ENCODE results near the gene FBXW8.
"Not testable (repeated sequence)": the region's sequence is repeated elsewhere in the genome, so short reads cannot be mapped to it uniquely, and the experiment has no call there.

FBXW8 gene

DNA sequence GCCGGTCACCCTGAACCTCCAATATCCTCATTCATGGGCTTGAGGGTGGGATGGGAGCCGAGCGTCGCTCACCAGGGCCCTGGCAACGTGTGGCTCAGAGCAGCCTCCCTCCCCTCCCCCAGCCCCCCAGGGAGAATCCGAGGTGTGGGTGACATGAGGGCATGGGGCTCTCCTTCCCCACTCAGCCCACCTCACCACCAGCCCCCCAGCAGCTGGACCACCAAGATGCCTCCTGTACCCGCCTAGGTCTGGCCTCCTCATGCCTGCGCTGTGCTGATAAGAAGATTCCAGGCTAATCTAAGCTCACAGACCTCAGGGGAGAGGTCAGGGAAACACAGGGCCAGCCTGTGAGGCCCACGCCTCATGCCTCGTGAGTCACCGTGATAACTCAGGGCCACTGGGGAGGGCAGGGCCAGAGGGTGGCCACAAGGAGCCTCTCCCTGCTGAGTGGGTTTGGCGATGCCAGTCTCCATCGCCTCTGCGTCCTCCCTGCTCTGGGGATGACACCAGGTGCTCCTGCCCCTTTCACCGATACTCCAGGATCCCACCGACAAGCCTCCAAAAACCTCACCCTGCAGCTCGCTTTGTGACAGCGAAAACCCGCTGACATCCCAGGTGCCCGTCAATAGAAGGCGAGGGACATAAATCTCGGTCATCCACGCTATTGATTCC is 131.6 kb downstream of the FBXW8 start:
- DNase-seq, result no peak

DNA sequence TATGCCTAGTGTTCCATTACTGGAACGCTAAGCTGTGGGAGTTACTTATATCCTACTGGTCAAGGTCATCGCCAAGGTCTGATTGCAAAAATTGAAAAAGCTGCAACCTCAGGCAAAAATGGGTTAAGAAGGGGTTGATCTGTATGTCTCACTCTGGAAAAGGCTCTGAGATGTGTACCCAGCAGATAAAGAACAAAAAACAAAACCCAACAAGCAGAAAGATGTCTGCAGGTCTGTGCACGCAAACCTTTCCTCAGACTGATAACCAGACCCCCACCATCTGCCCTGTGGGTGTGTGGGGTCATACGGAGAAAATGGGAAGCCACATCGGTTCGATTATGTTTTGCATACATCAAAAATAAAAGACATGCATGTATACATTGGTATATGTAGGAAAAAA is 132.1 kb downstream of the FBXW8 start:
- no peak for DNase-seq

DNA sequence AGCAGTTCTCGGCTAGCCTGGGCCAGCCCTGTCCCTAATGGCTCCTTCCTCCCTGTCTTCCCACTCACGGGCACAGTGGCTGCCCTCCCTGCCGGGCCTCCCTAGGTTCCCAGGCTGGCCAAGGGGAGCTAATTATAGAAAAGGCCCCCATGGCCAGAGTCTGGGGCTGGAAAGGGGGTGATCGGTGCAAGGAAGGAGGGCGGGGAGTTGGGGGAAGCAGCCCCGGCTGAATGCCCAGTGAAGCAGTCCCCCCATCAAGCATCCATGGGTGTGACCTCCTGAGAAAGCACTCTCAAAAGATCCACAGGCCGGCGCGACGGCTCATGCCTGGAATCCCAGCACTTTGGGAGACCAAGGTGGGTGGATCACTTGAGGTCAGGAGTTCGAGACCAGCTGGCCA is 133.6 kb downstream of the FBXW8 start:
- DNase-seq, result no peak

DNA sequence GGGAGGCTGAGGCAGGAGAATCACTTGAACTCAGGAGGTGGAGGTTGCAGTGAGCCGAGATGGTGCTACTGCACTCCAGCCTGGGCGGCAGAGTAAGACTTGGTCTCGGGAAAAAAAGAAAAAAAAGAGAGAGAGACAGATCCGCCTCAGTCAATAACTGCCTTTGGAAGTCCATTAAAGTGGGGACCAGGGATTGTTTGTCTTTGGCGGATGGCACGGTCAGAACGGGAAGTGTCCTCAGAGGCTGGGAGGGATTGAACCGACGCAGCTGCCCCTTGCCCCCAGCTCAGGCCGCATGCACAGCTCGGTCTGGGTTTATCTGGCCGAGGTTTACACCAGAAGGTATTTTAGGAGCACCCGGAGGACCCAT is 134.0 kb downstream of the FBXW8 start:
- DNase-seq, result no peak

DNA sequence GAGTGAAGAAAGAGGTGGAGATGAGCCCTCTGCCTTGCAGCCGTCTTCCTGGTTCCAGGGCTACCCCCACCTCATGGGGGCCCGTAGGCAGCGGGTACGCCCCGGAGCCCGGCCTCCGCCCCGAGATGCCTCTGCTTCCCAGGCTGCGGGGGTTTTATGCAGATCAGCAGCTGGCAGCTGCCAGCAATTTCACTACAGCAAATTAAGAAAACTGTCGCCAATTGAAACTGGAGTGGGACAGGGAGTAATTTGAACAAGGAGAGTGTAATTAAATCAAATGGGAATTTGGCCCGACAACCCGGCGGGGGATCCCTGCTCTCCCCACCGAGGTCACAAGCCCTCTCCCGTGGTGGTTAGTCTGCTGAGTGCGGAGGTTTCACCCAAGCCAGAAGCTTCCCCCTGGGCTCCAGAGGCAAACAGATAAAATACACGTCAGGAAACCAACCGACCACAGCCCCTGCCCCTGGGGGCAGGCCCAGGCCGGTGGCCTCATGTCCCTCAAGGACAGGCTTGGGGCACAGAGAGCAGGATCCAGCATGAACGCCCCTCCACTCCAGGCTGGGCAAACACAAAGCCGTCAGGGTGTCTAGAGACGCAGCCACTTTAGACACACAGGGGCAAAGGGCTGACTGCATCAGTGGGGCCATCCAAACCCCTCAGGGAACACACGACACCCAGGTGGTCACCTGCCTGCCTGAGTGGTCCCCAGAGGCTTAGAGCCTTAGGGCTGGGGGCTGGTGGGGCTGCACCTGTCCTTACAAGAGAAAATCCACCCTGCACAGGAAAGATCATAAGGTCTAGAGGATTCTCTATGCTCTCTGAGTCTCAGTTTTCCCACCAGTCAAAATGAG is 134.6 kb downstream of the FBXW8 start:
- DNase-seq, result no peak

DNA sequence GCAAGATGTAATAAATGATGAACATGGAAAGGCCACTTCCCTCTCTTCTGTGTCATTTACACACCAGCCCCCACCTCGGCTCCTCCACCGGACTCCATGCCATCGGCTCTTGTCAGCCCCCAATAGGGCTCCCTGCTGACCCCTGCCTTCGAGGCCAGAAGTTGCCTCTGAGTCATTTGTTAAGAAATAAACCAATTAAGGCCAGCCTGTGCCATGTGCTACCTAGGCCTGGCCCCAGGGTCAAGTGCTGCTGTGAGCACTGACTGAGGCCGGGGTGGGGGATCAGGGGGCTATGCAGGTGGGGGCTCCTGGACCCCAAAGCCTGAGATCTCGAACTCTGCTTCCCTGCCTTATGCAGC is 135.2 kb downstream of the FBXW8 start:
- DNase-seq, result no peak

DNA sequence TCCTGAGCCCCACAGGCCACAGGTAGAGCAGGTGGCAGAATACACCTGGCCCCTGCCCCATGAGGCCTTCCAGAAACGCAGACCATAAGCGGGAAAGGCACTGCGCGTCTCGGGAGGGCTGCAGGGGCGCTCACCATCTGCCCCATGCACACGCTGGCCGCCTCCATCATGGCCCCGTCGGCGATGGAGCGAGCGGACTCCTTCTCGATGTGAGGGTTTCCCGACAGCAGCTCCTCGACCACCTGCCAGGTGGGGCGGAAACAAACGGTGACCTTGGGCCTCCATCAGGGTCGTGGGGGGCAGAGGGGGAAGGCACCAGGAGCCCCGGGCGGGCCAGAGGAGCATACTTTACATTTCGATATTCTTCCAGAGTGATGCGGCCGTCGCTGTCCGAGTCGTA is 135.7 kb downstream of the FBXW8 start:
- no peak for DNase-seq

DNA sequence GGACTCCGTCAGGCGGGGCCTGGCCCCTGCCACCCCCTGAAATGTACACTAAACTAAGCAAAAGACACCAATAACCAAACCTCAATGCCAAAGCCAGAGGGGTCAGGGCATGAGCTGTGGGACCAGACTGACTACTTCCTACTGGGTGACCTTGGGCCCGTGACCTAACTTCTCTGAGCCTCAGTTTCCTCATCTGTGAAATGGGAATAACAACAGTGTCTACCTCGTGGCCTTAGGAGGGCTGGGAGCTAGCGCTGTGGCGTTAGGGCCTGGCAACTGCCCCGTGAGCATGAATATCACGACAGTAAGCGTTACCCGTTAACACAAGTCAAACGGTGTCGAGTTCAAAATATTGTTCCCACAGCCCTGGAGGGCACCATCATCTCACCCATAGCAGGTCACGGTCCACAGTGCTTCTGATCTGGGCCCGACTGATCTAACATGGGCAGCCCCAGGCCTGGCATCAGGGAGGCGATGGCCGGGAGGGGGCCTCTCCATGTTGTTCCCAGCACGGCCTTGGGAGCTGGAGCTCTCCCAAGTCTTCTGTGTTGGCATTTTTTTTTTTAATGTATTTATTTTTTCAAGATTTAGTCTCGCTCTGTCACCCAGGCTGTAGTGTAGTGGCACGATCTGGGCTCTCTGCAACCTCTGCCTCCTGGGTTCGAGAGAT is 136.2 kb downstream of the FBXW8 start:
- no peak for DNase-seq

DNA sequence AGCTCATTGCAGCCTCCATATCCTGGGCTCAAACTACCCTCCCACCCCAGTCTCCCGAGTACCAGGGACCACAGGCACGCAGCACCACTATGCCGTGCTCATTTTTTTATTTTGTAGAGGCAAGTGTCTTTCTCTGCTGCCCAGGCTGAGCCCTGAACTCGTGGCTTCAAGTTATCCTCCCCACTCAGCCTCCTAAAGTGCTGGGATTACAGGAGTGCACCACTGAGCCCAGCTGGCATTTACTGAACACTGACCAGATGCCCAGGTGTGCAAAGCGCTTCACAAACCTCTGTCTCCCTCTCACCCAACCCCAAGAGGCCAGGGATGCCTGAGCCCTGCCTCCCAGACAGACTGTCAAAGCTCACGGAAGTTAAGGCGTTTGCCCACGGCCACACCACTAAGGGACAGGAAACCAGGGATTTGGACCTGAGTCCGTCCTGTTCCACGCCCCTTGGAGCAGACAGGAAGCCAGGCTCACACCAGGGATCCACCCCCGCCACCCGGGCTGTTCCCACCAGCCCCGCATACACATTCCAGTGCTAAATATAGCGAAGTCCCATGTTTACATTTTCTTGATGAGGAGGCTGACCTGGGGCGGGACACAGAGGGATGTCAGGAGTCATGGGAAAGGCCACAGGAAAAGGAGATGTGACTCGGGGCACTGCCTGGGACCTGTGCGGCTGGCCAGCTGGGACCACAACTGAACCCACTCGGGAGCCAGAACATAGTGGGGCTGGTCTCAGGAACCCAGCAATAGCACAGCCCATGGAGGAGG is 137.2 kb downstream of the FBXW8 start:
- DNase-seq, result no peak

DNA sequence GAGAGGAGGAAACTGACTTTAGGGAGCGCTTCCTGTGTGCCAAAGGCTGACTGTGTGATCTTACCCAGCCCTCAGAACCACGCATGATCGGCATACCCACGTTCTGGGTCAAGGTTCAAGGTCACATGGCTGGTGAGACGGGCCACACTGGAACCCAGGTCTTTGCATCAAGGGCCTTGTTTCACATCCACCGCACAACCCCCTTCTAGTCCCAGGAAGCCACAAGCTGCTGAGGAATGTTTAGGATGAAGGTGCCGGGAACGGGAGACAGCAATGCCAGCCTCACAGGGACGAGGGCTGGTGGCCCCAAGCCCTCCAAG is 137.8 kb downstream of the FBXW8 start:
- no peak for DNase-seq

DNA sequence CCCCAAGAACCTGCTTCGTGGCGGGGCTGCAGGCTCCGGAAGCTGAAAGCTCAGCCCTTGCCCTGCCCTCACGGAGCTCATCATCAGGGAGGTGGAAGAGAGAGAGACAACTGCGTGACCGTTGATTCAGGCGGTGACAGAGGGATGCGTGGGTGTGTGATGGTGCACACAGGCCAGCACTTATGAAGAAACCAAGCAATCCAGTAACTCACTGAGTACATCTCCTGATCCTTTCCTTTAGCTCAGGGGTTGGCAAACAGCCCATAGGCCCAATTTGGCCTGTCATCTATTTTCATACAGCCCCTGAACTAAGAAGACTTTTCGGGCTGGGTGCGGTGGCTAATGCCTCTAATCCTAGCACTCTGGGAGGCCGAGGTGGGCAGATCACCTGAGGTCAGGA is 138.5 kb downstream of the FBXW8 start:
- no peak for DNase-seq

DNA sequence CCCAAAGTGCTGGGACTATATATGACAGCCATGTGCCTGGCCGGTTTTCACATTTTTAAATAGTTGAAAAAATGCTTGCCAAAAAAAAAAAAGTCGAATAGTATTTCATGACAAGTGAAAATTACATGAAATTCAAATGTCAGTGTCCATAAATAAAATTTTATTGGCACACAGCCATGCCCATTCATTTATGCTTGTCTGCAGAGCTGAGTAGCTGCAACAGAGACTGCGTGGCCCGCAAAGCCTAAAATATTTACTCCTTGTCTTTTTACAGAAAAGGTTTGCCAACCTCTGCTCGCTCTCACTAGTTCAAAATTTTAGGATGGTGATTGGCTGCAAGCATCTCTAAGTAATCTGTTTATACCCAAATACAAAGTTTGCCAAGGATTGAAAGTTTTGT is 139.3 kb downstream of the FBXW8 start:
- no peak for DNase-seq

DNA sequence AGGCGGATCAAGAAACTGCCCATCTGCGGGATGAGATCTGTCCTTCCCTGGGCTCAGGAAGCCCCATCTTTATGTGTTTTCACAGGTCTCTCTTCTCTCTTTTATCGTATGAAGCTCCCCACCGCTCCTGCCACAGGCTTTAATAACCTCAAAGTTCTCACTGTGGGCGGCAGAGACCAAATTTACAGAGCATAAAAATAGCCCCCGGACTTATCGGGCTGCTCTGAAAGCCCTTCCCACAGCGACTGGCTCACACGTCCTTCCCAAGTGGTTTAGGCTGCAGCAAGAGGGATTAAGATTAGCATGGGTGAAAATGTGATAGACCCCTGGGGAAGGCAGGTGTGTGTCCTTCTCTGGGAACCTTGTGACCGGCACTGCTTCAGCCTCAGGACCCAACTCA is 140.6 kb downstream of the FBXW8 start:
- DNase-seq, result no peak

DNA sequence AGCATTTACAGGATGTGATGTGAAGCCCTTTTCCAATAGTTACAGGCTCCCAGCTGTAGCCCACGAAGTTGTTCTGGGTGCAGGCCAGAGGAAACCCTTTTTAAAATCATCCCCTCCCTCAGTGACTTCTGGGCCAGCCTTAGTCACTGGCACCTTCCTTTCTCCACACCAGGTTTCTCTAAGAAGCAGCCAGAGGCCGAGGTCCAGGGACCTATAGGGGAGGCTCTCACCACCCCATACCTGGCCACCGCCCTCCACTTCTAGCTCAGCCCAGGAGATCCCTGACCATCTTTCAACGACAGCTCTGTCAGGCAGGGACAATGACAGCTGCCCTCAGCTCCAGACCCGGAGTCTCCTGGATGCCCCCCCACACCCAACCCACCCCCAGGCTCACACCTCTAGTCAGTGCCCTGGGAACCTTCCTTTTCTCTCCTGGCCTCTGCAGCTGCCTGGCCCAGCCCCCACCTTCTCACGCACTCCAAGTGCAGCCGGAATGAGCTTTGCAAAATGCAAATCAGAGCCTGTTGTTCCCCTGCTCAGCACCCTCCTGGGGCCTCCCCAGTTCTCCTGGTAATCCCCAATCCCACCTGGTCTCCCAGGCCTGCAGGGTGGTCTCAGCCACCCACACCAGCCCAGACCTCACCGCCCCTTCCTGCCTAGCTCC is 141.8 kb downstream of the FBXW8 start:
- no peak for DNase-seq

DNA sequence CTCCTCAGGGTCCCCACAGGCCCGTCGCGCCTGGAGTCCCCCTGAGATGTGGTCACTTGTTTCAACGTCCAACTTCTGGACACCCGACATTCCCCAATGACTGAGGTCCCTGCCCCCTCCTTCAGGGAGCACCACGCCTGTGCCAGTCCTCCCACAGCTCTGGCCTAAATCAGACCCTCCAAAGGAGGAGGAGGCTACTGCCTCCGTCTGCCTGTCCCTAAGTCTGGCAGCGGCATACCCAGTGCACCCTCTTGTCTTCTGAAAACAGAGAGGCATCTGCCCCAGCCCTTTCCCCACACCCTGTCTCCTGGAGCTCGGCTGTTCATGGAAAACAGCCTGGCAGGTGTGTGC is 142.3 kb downstream of the FBXW8 start:
- no peak for DNase-seq

DNA sequence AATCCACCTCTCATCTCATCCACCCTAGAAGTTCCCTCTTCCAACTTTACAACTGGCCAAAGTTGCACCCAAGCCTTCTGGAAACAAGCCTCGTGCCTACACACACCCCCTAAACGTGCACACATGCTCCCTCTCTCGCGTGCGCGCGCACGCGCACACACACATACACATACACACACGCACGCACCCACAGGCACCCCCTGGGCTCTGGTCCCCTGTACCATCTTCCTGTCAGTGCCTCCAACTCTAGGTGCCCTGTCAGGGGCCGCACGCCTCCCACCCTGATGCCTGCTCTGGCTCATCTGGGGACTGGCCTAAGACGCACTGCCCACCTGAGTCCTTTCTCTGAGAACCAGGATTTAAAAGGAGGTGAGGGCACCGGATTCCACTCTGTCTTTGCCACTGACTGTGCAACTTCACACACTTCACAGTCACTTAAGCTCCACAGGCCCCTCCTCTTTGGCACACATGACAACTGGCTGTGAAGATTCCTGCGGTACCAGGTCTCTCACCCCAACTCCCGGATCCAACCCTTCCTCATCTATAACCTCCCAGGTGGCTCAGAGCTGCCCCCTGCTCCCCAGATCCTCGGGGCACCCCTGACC is 142.9 kb downstream of the FBXW8 start:
- no peak for DNase-seq

DNA sequence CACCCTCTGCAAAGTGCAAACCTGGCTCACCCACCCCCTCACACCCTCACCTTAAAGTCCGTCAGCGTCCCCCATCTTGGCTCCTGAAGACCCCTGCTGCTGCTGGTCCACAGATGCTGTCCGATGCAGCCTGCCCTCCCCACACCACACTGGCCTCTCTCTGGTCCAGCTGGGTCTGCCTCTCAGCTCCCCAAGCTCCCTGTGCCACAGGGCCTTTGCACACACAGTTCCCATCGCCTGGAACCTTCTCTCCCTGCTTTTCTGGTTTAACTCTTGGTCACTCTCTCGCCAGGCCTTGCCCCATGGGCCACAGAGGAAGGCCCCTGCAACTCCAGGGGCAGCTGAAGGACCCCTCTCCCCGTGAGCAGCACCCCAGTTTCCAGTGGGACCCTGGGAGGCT is 143.5 kb downstream of the FBXW8 start:
- DNase-seq, result no peak

DNA sequence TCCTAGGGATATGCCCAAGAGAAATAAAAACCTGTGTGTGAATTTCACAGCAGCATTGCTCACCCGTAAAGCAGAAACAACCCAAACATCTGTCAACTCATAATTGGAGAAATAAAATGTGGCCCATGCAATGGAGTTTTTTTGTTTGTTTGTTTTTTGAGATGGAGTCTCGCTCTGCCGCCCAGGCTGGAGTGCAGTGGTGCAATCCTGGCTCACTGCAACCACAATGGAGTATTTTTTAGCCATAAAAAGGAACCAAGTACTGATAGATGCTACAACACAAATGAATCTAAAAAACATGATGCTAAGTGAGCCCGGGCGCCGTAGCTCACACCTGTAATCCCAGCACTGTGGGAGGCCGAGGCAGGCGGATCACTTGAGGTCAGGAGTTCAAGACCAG is 146.9 kb downstream of the FBXW8 start:
- not testable (repeated sequence) for DNase-seq

DNA sequence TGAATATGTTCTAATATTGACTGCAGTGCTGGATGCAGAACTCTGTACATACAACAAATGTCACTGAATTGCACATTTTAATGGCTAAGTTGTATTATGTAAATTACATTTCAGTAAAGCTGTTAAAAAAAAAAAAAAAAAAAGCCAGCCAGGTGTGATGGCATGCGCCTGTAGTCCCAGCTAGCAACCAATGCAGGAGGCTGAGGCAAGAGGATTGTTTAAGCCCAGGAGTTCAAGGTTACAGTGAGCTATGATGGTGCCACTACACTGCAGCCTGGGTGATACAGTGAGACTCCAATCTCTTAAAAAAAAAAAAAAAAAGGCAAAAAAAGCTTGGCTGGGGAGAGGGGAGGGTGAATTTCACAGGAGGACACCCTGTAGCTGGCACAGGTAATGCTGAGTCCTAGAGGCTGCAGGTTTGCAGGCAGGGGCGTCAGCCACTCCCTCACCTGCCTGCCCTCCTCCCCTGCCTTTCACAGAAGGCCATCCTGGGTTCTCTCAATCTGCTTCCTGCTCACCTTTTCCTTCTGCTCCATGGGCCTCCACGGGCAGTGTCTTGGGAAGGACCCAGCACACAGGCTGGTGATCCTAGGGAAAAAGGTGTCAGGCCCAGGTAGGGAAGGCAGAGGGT is 147.8 kb downstream of the FBXW8 start:
- DNase-seq, result no peak

DNA sequence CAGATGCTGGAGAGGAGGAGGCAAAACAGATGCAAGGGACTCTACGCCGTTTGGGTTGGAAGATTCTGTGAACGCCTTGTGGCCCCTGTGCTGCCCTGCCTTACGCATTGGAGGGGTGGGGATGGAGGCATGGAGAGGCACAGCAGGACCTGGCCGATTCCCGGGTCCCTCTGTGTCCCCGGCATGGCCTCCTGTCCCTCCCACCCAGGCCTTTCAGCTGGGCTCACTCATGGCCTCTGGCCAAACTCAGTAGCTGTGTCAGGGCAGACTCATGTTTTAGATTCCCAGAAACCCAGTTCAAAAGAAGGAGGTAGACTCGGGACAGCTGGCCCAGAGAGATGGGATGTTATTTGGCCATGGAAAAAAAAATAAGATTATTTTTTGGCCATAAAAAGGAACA is 148.4 kb downstream of the FBXW8 start:
- DNase-seq, result no peak

DNA sequence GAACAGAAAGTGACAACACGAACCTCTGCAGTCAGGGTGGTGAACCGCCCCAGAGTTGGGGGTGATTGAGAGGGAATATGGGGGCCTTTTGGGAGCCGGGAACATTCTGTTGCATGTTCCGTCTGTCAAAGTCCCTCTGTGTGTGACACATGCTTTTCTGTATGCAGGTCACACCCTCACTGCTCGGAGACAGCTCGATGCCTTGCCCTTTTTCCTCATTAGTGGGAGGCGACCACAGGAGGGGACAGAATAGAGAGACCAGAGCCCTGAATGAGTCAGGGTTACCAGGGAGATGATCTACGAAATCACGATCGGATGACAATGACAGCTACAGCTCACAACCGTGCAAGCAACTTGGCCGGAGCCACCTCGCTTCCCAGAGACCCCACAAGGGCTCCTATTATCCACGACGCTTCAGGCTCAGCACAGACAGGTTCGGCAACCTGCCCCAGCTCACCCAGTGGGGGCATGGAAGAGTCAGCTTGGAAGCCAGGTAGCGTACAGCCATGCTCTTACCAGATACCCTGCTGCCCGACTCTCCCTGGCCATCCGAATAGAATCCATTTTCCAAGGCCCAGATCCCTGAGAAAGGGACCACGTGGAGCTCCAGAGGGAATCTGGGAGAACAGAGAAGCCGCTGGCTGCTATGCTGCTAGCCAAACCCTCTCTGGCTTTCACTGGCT is 149.6 kb downstream of the FBXW8 start:
- DNase-seq, result no peak

DNA sequence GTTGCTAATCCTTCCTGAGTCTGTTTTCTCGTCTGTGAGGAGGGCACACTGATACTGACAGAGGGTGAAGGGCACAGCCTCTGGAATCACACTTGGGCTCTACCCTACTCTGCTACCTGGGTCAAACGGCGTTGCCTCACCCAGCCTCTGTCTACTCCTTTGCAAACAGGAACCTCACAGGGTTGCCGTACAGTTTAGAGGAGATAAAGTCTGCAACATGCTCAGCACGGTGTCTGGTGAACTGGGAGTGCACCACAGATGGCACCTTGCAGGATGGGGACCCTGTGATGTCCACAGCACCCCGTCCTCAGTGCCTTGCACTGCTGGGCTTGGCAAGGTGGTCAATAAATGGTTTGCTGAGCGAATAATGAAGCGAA is 150.2 kb downstream of the FBXW8 start:
- no peak for DNase-seq
